ACC112 (cell line): ENCODE measurements around the gene SFXN3.

Experiments used
- H2AFZ ChIP-seq: fragments of 200-600 bp; sonication (generic); one replicate; pipeline ENCODE4 v1.6.0; 2017; ENCODE audit warnings: antibody characterized with exemption, low read length; ENCODE audit not compliant: unreplicated experiment
- H3K27ac ChIP-seq: fragments of 200-600 bp; sonication (generic); 2 replicates; pipeline ENCODE4 v1.5.1; 2014; ENCODE audit warnings: low read depth, mild to moderate bottlenecking, antibody characterized with exemption, low read length, moderate library complexity
- H3K27me3 ChIP-seq: fragments of 200-600 bp; sonication (generic); 2 replicates; pipeline ENCODE4 v1.6.1; 2014; ENCODE audit warnings: mild to moderate bottlenecking, antibody characterized with exemption, low read length, moderate library complexity, mixed read lengths; ENCODE audit not compliant: insufficient read depth
- H3K36me3 ChIP-seq: fragments of 200-600 bp; sonication (generic); 2 replicates; pipeline ENCODE4 v1.6.1; 2016; ENCODE audit warnings: mild to moderate bottlenecking, antibody characterized with exemption, low read length, moderate library complexity, mixed read lengths; ENCODE audit not compliant: insufficient read depth
- H3K4me1 ChIP-seq: fragments of 200-600 bp; sonication (generic); one replicate; pipeline ENCODE4 v1.6.1; 2016; ENCODE audit warnings: low read length, mixed read lengths; ENCODE audit not compliant: insufficient read depth, unreplicated experiment, control insufficient read depth
- H3K4me3 ChIP-seq: fragments of 200-600 bp; sonication (generic); 2 replicates; pipeline ENCODE4 v1.5.1; 2014; ENCODE audit warnings: mild to moderate bottlenecking, low read depth, low read length
- H3K79me2 ChIP-seq: fragments of 200-600 bp; sonication (generic); one replicate; pipeline ENCODE4 v1.6.0; 2016; ENCODE audit warnings: low read length; ENCODE audit not compliant: control insufficient read depth, unreplicated experiment, insufficient read depth

The SFXN3 gene

DNA sequence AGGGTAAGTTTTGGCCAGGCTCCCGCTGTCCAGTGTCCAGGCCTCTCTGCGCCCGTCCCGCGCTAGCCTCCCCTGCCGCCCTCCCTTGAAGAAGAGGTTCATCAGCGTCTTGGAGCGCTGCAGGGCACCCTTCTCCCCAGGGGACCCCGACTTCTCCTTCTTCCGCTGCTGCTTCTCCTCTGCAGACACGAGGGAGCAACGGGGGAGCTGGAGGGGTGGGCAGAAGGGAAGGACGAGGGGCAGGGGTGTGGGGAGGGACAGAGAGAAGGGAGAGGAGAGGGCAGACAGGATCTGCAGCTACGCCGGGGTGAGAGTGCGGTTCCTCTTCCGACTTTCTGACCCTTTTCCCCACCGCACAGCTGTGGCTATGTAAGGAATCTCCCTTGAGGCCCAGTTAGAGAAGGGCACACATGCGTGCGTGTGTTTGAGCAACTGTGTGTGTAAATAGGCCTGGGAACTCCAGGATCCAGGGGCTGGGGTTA lies 12.9 kb upstream of the SFXN3 start:
- peaks cover 22% of the 10 kb centered on the region for H3K4me1 ChIP-seq
- no peak overlapping the region for H2AFZ ChIP-seq
- H3K36me3 ChIP-seq, result no peaks in the 10 kb centered on the region
- H3K4me3 ChIP-seq, result no peak overlapping the region
- H3K27ac ChIP-seq, result no peak overlapping the region
- H3K27me3 ChIP-seq, result no peaks in the 10 kb centered on the region
- no peaks in the 10 kb centered on the region for H3K79me2 ChIP-seq

DNA sequence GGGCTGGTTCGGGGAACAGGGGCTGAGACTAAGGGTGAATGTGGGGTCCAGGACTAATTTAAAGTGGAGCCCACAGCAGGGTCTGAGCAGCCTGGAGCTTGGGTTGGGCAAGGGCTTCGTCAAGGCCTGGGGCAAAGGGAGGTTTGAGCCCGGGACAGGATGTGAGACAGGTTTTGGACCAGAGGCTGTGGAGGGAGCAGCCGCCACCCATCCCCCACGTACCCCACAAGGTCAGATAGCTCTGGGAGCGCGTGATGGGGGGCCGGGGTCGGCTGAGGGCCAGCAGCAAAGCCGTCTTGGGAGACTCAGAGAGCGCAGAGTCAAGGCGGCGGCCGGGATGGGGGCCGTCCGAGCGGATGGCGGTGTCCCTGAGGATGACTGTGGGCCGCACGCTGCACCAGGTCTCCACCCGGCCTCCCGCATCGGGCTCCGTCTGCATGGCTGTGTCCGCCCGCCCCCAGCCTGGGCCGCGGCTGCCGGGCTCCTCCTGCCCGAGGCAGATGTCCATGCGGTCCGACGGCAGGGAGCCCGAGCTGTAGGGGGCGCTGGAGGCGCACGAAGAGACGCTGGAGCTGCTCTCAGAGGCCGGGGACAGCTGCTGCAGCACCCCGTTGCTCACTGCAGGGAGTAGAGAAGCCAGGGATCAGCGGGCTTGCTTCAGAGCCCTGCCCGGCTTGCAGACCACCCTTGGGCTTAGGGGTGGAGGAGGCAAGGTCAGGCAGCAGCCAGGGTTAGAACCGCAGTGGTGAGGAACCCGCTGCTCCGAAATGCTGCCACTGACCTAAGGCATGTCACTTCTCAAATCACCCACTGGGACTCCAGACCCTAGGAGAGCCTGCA lies 12.2 kb upstream of the SFXN3 start:
- H3K4me3 ChIP-seq, result no peak overlapping the region
- no peaks in the 10 kb centered on the region for H3K36me3 ChIP-seq
- no peak overlapping the region for H3K27ac ChIP-seq
- H3K4me1 ChIP-seq, result peaks cover 17% of the 10 kb centered on the region
- H3K27me3 ChIP-seq, result no peaks in the 10 kb centered on the region
- H2AFZ ChIP-seq, result no peak overlapping the region
- H3K79me2 ChIP-seq, result no peaks in the 10 kb centered on the region

DNA sequence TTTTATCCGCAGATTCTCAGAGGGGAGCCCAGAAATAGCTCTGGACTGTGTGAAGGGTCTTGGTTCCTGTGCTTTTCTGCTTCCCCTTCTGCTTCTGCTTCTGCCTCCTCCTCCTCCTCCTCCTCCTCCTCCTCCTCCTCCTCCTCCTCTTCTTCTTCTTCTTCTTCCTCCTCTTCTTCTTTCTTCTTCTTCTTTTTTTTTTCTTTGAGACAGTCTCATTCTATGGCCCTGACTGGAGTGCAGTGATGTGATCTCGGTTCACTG lies 11.7 kb upstream of the SFXN3 start:
- H3K27ac ChIP-seq, result no peak overlapping the region
- peaks cover 17% of the 10 kb centered on the region for H3K4me1 ChIP-seq
- no peaks in the 10 kb centered on the region for H3K79me2 ChIP-seq
- H2AFZ ChIP-seq, result no peak overlapping the region
- H3K36me3 ChIP-seq, result no peaks in the 10 kb centered on the region
- no peak overlapping the region for H3K4me3 ChIP-seq
- H3K27me3 ChIP-seq, result no peaks in the 10 kb centered on the region

DNA sequence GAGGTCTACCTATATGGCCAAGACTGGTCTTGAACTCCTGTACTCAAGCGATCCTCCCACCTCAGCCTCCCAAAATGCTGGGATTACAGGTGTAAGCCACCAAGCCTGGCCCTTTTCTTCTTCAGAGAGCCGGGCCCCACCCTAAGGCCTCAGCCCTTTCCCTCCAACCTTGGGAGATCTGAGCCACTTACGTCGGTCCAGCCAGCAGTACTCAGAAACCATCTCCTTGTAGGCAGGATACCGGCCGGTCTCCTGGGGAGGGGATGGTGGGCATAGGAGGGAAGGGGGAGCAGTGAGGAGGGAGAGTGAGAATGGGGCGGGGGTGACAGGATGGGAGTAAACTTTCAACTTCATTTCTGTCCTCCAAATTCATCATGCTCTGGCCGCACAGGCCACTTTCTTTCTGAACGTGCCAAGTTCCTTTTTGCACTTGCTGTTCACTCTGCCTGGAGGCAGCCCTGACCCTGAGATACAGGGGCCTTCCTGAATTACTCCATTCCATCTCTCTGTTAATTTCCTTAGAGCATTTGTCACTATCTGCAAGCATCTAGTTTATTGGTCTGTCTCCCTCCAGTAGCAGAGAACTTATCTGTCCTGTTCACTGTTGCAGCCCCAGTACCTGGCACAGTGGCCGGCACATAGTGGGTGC lies 10.5 kb upstream of the SFXN3 start:
- H2AFZ ChIP-seq, result no peak overlapping the region
- H3K27ac ChIP-seq, result no peak overlapping the region
- H3K79me2 ChIP-seq, result no peaks in the 10 kb centered on the region
- H3K4me1 ChIP-seq, result peaks cover 7% of the 10 kb centered on the region
- H3K27me3 ChIP-seq, result no peaks in the 10 kb centered on the region
- no peaks in the 10 kb centered on the region for H3K36me3 ChIP-seq
- H3K4me3 ChIP-seq, result no peak overlapping the region

DNA sequence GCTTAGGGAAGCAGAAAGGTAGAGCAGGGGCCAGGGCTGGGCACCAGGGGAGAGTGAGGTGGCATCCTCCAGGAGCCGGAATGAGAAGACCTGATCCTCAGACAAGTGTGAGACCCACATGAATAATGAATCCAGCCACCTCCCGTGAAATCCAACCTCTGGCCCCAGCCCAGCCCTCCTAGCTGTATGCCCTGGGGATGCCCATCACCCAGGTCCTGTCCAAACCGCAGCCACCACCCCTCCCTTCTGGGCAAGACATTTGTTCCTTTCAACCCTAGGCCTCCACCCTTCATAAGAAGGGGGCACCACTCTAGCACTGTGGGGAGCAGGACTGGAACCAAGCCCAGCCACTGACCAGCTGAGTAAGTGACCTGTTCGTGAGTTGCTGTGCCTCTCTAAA lies 9.8 kb upstream of the SFXN3 start:
- no peak overlapping the region for H3K27ac ChIP-seq
- H2AFZ ChIP-seq, result no peak overlapping the region
- H3K4me3 ChIP-seq, result no peak overlapping the region
- H3K27me3 ChIP-seq, result no peaks in the 10 kb centered on the region
- no peaks in the 10 kb centered on the region for H3K79me2 ChIP-seq
- peaks cover 5% of the 10 kb centered on the region for H3K4me1 ChIP-seq
- no peaks in the 10 kb centered on the region for H3K36me3 ChIP-seq

DNA sequence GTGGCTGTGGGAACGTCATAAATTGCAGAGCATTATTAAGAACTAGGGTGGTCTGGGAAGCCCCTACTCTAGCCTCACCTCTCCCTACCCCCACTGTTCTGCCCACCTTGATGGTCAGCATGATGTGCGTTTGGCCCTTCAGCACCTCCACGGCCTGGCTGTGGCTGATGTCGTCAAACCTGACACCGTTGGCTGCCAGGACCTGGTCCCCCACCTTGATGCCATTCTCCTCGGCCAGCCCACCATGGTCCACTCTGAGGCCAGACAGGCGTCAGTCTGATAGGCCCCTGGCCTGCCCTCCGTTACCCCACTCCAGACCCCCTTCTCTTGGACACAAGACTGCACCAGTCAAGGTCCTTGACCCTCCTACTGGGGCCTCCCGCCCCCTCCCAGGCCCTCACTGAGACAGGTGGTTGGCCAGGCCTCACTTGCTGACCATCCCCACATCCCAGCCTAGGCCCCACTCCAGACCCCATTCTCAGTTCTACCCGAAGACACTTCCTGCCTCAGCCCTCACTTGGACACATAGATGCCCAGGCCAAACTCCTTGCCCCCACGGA lies 9.3 kb upstream of the SFXN3 start:
- no peaks in the 10 kb centered on the region for H3K79me2 ChIP-seq
- H3K27ac ChIP-seq, result no peak overlapping the region
- no peaks in the 10 kb centered on the region for H3K27me3 ChIP-seq
- H3K4me3 ChIP-seq, result no peak overlapping the region
- no peaks in the 10 kb centered on the region for H3K36me3 ChIP-seq
- peaks cover 5% of the 10 kb centered on the region for H3K4me1 ChIP-seq
- H2AFZ ChIP-seq, result no peak overlapping the region

DNA sequence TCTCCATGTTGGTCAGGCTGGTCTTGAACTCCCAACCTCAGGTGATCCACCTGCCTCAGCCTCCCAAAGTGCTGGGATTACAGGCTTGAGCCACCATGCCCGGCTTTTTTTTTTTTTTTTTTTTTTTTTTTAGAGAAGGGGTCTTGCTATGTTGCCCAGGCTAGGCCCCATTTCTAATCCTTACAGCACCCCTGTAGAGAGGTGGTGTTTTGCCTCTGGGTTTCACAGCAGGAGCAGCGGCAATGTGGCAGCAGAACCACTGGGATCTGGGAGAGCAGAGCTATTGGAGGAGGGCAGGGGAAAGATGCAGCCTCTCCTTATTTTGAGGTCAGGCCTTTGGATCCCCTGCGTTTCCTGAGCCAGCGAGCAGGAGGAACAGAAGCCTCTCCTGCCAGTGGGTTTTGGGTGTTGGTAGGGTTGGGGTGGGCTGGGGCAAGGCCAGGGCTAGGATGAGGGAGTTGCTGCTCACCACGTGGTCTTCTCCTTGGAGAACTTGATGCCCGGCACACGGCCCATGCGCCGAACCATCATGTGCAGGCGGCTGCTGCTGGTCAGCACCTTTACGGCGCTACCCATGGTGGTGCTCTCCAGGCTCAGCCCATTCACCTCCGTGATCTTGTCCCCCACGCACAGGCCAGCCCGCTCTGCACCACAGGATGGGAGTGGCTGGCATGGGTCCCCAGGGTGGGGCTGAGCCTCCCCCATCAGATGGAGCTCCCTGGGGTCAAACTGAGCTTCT lies 7.9 kb upstream of the SFXN3 start:
- H3K79me2 ChIP-seq, result no peaks in the 10 kb centered on the region
- no peaks in the 10 kb centered on the region for H3K27me3 ChIP-seq
- H2AFZ ChIP-seq, result no peak overlapping the region
- no peak overlapping the region for H3K4me3 ChIP-seq
- H3K36me3 ChIP-seq, result no peaks in the 10 kb centered on the region
- peaks cover 5% of the 10 kb centered on the region for H3K4me1 ChIP-seq
- H3K27ac ChIP-seq, result no peak overlapping the region

DNA sequence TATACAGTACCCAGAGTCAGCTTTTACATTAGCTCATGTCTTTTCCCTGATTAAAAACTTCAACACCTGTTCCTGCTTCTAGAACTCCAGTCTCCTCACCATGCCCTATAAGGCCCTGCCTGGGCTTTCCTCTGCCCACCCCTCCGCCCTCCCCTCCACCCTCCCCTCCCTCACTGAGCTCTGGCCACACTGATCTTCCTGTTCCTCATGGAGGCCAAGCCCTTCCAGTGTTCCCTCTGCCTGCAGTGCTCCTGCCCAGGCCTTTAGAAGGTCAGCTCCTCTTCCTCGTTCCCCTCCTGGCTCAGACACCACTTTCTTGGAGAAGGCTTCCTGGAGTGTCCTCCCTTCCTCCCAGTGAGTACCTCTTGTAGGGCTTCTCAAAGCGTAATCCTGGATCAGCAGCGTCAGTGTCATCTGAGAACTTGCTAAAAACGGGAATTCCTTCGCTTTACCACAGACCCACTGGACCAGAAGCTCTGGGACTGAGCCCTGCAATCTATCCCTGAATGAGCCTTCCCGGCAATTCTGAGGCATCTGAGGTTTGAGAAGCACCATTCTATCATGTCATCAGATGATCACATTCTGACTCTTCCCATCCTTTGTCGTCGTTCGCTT lies 3.8 kb upstream of the SFXN3 start:
- Histone ChIP-seq H3K79me2 (no peaks in the 10 kb centered on the region), H3K36me3 (no peaks in the 10 kb centered on the region), H3K27ac (no peak overlapping the region), H3K4me3 (no peak overlapping the region), H2AFZ (no peak overlapping the region), H3K4me1 (peaks cover 5% of the 10 kb centered on the region), H3K27me3 (no peaks in the 10 kb centered on the region)

DNA sequence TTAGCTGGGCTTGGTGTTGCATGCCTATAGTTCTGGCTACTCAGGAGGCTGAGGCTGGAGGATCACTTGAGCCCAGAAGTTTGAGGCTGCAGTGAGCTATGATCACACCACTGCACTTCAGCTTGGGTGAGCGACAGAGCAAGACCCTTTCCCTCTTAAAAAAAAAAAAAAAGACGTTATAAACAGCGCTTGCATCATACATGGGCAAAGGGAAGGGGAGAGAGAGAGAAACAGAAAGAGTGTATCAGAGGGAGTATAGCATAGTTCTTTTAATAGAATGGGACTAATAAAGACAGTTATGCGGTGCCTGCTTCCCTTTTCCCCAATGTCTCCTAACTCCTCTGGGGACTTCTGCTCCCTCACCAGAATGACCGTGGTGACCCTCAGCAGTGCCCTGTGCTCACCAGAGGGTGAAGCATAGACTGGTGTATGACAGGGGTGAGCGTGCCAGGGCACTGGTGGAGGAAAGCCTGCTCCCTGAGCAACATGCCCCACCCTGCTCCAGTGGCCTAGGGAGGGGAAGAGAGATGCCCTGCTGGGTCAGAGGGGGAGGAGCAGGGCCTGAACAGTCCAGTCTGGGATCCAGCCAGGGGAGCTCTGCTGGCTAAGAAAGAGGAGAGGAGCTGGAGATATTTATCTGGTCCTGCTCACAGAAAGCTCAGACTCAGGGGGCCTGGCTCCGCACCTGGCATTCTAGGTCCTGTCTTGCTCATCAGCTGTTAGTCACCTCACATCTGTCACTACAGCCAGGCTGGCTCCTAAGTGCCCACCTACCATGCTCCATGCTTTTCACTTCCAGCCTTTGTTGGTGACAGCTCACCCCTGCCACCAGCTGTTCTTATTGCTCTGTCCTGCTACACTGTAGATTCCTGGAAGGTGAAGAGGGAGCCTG lies 2.3 kb upstream of the SFXN3 start:
- Histone ChIP-seq H2AFZ (no peak overlapping the region), H3K79me2 (peaks cover 8% of the 10 kb centered on the region), H3K4me1 (peaks cover 12% of the 10 kb centered on the region), H3K4me3 (no peak overlapping the region), H3K27ac (no peak overlapping the region), H3K36me3 (no peaks in the 10 kb centered on the region), H3K27me3 (no peaks in the 10 kb centered on the region)
